Cardiac muscle cell (in vitro differentiated cells and primary cell): Measurements from ENCODE around the gene SH3TC1. TPM values are rescaled to one million over a fixed set of nuclear protein-coding genes. Genes with fewer than 3 reads are reported as not detected.

Experiments used
- DNase-seq, 2 donors: peaks; one replicate each; pipeline versions ENCODE4 v3.0.0 to v3.0.0-alpha.2; 2010 to 2017; ENCODE audit warnings: low read depth in 1 of 2, low spot score in 1 of 2
- H3K27ac ChIP-seq: fragments of 200-600 bp; sonication (generic); 2 replicates; pipeline ENCODE4 v1.5.1; 2016
- H3K27me3 ChIP-seq: fragments of 200-600 bp; sonication (generic); 2 replicates; pipeline ENCODE4 v1.6.0; 2016; ENCODE audit warnings: control low read depth
- H3K36me3 ChIP-seq: fragments of 200-600 bp; sonication (generic); 2 replicates; pipeline ENCODE4 v1.5.1; 2016; ENCODE audit warnings: control low read depth
- H3K4me1 ChIP-seq: fragments of 200-600 bp; sonication (generic); 2 replicates; pipeline ENCODE4 v1.8.1; 2017; ENCODE audit warnings: low read depth, mild to moderate bottlenecking, mixed run types
- H3K4me3 ChIP-seq: fragments of 200-600 bp; sonication (generic); 2 replicates; pipeline ENCODE4 v1.5.1; 2016; ENCODE audit warnings: mild to moderate bottlenecking
- H3K9me3 ChIP-seq: fragments of 200-600 bp; sonication (generic); 2 replicates; pipeline ENCODE4 v1.5.1; 2017; ENCODE audit warnings: low read depth, mild to moderate bottlenecking, control low read depth
- CTCF ChIP-seq: IDR thresholded peaks from 2 replicates; pipeline ENCODE4 v1.5.1; 2012; ENCODE audit warnings: low read depth, mild to moderate bottlenecking, low read length
- polyA plus RNA-seq: library from polyadenylated mRNA; unstranded; fragments of >200 nt; fragmentation: Nextera tagmentation; extraction: Ambion mirVana; gene quantifications from 2 replicates; pipeline ENCODE4 v1.2.1, GENCODE V29; 2016
- total RNA-seq: library from RNA; depleted of rRNA; stranded (reverse); fragments of >200 nt; gene quantifications from 2 replicates; pipeline ENCODE4 v1.2.3, GENCODE V29; 2016

Gene SH3TC1
- total and polyA plus RNA-seq, 2 experiments from 2014 or later = 0.57 to 3.8 TPM

- Histone ChIP-seq H3K27ac (no peak overlapping the region), H3K27me3 (no peaks in the 10 kb centered on the region), H3K9me3 (no peaks in the 10 kb centered on the region), H3K36me3 (no peaks in the 10 kb centered on the region), H3K4me3 (no peak overlapping the region), H3K4me1 (peaks cover 6% of the 10 kb centered on the region)
- no peak for DNase-seq
- no peak for TF ChIP-seq CTCF
Observed at GRCh38 chr4:8257854-8258253, 58.8 kb downstream of the SH3TC1 start.

- no peak overlapping the region for H3K27ac ChIP-seq
- H3K27me3 ChIP-seq = no peaks in the 10 kb centered on the region
- no peaks in the 10 kb centered on the region for H3K9me3 ChIP-seq
- no peaks in the 10 kb centered on the region for H3K4me1 ChIP-seq
- TF ChIP-seq CTCF = no peak
- no peaks in the 10 kb centered on the region for H3K36me3 ChIP-seq
- DNase-seq = no peak
- H3K4me3 ChIP-seq = no peak overlapping the region
Observed at GRCh38 chr4:8258552-8259212, 59.6 kb downstream of the SH3TC1 start.

GRCh38 chr4:8259743-8260430 is 60.8 kb downstream of the SH3TC1 start:
- H3K27ac ChIP-seq = no peak overlapping the region

GRCh38 chr4:8260656-8261111 is 61.6 kb downstream of the SH3TC1 start:
- H3K4me1 ChIP-seq = no peaks in the 10 kb centered on the region

More at GRCh38 chr4:8259743-8260430, 60.8 kb downstream of the SH3TC1 start:
- Histone ChIP-seq H3K36me3 (no peaks in the 10 kb centered on the region), H3K9me3 (no peaks in the 10 kb centered on the region), H3K27me3 (no peaks in the 10 kb centered on the region), H3K4me1 (no peaks in the 10 kb centered on the region), H3K4me3 (no peak overlapping the region)
- DNase-seq = no peak
- no peak for TF ChIP-seq CTCF

More at GRCh38 chr4:8260656-8261111, 61.6 kb downstream of the SH3TC1 start:
- Histone ChIP-seq H3K27me3 (no peaks in the 10 kb centered on the region), H3K27ac (no peak overlapping the region), H3K4me3 (no peak overlapping the region), H3K9me3 (no peaks in the 10 kb centered on the region), H3K36me3 (no peaks in the 10 kb centered on the region)
- no peak for TF ChIP-seq CTCF
- DNase-seq = peak; percentile 42 to 70
